WI38 (cell line): Measurements from ENCODE around the gene DNAH8.

Experiments used
- H3K4me3 ChIP-seq: 2 replicates; pipeline ENCODE4 v1.5.1; 2011; ENCODE audit warnings: low read depth, mild to moderate bottlenecking, control low read depth, low read length
- TF ChIP-seq, protein P1 (sequence below): IDR thresholded peaks from 2 replicates; pipeline ENCODE4 v1.5.1; 2012; ENCODE audit warnings: low read depth, mild to moderate bottlenecking, control low read depth, low read length

DNAH8 gene

DNA sequence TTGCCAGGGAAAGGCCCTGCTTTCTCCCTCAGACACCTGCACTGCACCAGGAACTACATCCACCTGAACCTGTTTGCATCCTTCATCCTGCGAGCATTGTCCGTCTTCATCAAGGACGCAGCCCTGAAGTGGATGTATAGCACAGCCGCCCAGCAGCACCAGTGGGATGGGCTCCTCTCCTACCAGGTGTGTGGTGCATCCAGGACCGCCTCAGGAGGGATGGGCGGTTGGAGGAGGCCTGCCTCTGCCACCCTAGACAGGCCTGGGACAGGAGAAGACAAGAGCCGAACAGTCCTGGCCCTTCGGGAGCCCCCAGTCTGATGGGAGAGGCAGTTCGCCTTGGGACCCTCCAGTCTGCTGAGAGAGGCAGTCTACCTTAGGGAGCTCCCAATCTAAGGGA lies 357.7 kb downstream of the DNAH8 start:
- TF ChIP-seq, protein P1, sequence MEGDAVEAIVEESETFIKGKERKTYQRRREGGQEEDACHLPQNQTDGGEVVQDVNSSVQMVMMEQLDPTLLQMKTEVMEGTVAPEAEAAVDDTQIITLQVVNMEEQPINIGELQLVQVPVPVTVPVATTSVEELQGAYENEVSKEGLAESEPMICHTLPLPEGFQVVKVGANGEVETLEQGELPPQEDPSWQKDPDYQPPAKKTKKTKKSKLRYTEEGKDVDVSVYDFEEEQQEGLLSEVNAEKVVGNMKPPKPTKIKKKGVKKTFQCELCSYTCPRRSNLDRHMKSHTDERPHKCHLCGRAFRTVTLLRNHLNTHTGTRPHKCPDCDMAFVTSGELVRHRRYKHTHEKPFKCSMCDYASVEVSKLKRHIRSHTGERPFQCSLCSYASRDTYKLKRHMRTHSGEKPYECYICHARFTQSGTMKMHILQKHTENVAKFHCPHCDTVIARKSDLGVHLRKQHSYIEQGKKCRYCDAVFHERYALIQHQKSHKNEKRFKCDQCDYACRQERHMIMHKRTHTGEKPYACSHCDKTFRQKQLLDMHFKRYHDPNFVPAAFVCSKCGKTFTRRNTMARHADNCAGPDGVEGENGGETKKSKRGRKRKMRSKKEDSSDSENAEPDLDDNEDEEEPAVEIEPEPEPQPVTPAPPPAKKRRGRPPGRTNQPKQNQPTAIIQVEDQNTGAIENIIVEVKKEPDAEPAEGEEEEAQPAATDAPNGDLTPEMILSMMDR: no peak
- no peak overlapping the region for H3K4me3 ChIP-seq

DNA sequence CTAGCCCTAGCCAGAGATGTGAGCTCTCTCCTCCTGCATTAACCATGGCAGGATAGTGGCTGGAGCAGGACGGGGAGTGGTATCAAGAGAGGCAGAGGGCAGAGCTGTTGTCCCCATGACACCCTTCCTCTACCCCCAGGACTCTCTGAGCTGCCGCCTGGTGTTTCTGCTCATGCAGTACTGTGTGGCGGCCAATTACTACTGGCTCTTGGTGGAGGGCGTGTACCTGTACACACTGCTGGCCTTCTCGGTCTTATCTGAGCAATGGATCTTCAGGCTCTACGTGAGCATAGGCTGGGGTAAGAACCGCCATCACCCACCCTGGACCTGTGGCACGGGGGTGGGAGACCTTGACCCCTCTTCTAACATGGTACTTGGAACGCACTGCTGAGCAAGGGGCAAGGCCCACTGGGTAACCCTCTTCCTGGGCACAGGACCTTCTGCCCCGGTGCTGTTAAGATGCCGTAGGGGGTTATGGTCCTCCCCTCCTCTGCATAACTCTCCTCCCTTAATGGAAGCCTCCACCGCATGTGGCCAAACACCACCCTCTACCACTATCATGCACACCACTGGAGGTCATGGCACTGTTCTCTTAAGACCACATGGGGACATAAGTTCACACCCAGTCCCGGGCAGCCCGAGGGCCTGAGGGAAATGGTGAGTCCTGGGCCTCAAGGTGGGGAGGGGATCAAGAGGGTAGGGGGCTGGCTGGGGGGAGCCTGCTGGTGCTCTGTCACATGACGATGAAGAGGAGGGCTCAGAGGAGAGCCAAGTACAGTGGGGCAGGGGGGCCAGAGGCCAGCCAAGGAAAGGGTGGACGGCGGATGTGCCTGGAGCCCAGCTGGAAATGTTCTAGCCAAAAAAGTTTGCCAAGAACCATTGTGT lies 358.6 kb downstream of the DNAH8 start:
- TF ChIP-seq, protein P1: no peak
- no peak overlapping the region for H3K4me3 ChIP-seq

DNA sequence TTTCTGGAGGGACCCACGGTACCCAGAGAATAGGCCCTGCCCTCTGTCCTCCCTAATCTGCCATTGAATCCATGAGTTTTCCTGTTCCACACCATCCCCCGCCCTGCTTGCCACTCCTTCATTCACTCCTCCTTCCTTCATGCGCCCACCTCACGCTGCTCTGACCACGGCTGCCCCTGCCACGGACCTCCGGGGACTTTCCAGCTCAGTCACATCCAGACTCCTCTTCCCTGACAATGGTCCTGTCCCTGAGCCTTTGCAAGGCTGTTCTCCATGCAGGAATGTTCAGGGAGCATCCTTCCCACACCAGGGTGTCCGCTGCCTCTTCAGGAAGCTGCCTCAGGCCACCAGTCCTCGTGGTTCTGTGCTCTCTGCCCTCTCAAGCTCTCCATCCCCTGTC lies 359.4 kb downstream of the DNAH8 start:
- H3K4me3 ChIP-seq: no peak overlapping the region
- TF ChIP-seq, protein P1: no peak

DNA sequence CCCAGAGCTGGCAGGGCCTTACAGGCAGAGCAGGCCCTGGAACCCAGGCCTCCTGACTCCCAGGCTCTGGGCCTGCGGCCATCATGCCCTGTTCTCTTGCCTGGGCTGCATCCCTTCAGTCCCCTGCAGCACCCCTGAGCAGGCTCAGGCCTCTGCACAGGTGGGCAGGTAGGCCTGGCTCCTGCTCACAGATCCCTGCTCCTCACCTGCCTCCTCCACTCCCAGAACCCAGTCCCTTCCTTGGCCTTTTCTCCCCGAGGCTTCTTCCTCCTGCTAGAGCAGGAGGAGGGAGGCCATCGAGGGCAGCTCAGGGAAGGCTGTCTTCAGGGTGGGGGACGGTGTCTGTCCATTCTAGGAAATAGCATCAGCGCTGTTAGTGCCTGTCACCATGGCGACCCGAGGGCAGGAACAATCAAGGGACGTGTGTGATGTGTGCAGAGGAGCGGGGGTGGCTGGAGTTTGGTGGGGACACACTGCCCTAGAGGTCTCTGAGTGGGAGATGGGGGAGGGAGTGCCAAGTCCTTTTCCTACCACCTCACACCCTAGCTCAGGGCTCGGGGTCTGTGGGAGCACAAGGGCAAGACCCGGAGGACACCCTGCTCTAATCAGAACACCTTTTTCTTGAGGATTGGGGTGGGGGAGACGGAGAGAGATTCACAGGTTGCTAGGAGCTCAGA lies 360.0 kb downstream of the DNAH8 start:
- TF ChIP-seq, protein P1: no peak
- H3K4me3 ChIP-seq: no peak overlapping the region

DNA sequence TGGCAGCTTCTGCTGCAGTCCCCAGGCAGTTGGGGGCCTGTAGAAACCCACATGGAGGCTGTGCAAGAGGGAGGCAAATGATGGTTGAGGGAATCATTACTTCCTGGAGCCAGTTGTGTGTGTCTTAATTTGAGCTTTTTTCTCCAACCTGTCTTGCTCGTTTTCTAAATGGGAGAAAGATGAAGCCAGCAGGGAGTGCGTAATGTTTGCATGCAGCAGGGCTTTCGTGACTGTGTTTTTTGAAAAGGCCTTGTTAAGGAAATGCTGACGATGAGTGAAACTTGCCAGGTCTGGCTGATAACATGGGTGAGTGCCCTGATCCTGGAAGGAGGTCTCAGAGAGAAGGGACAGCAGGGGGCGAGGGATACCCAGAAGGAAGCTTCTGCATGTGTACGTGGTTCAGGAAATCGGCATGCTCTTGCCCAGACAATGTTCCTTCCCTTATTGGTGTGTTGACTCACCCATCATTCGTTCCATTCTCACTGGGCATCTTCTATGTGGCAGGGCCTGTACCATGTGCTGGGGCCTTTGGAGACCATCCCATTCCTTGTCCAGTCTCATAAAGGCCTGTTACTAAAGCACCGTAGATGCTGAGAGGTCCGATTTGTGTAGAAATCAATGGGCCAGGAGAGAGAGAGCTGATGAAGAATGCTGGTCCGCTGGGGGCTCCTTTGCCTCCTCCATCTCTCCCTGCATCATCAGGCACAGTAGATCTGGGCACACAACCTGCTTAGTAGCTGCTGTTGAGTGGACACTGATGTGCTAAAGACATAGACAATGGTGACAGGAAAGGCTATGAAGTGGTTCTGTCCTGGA lies 360.9 kb downstream of the DNAH8 start:
- no peak overlapping the region for H3K4me3 ChIP-seq
- TF ChIP-seq, protein P1: no peak

DNA sequence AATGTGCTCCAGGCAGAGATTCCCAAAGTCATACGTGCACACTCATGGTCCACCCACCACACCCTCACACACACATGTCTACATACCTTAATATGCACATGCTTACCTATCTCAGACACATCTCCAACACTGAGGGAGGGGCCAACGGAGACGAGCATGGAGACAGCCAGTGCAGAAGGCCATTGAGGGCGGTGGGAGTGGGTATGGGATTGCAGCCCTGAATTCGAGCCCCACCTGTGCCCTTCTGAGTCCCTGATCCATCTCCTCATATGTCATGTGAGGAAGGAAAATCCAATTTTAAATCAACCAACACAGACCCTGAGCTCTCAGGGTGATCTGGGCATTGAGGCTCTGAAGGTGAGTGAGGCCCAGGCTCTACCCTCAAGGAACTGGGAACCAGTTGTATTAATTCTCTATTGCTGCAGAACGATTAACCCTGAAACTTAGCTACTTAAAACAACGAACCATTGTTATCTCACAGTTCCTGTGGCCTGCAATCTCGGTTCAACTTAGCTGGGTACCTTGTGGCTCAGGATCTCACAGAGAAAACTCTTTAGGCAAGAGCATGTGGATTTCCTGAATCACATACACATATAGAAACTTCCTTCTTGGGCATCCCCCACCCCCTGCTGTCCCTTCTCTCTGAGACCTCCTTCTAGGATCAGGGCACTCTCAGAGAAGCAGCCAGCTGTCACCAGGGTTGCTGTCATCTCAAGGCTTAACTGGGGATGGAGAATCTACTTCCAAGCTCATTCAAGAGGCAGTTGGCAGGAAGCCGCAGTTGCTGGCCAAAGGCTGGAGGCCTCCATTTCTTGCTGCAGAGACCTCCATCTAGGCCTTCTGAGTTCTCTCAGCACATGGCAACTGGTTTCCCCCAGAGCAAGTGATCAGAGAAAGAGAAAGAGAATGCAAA lies 361.8 kb downstream of the DNAH8 start:
- TF ChIP-seq, protein P1: no peak
- H3K4me3 ChIP-seq: no peak overlapping the region
